Measurements from ENCODE around the gene TEX51. TPM values are rescaled to one million over a fixed set of nuclear protein-coding genes. Genes with fewer than 3 reads are reported as not detected.

Gene TEX51
- polyA plus RNA-seq, 1 donor from 2014 or later, result not detected

GRCh38 chr2:126913329-126913728 is 14.6 kb downstream of the TEX51 start:
- no peak overlapping the region for H3K4me3 ChIP-seq (ENCODE audit: low read length)
- no peak overlapping the region for H3K9ac ChIP-seq (ENCODE audit: low read length)
- H3K27me3 ChIP-seq (ENCODE audit: insufficient read depth, low read depth, low read length), result no peaks in the 10 kb centered on the region
- H3K9me2 ChIP-seq (ENCODE audit: insufficient read depth, low read length), result no peaks in the 10 kb centered on the region
- H3K4me2 ChIP-seq (ENCODE audit: low read length), result no peak overlapping the region
- no peaks in the 10 kb centered on the region for H3K36me3 ChIP-seq (ENCODE audit: insufficient read depth, low read length)
- H3K79me2 ChIP-seq (replicated peaks; ENCODE audit: insufficient read depth, low read length), result no peaks in the 10 kb centered on the region
- H3K27ac ChIP-seq (ENCODE audit: low read length), result no peak overlapping the region
- no peak overlapping the region for H2AFZ ChIP-seq (ENCODE audit: low read depth, low read length)
- no peak for TF ChIP-seq POLR2AphosphoS5 (IDR thresholded peaks at IDR 0.05)
- TF ChIP-seq EP300 (conservative IDR thresholded peaks at IDR 0.05; ENCODE audit: poor library complexity, severe bottlenecking), result no peak
- no peak for TF ChIP-seq EZH2 (IDR thresholded peaks at IDR 0.05; ENCODE audit: borderline replicate concordance, insufficient read depth, low read length, poor library complexity, severe bottlenecking)
- TF ChIP-seq SMC3 (conservative IDR thresholded peaks at IDR 0.05; ENCODE audit: poor library complexity), result no peak
- TF ChIP-seq CTCF (IDR thresholded peaks at IDR 0.05; ENCODE audit: poor library complexity, severe bottlenecking), result no peak
- TF ChIP-seq MXI1 (conservative IDR thresholded peaks at IDR 0.05; ENCODE audit: poor library complexity, severe bottlenecking), result no peak
- no peak for TF ChIP-seq REST (IDR thresholded peaks at IDR 0.05; ENCODE audit: borderline replicate concordance)
- TF ChIP-seq TAF1 (IDR thresholded peaks at IDR 0.05; ENCODE audit: low read depth), result no peak
- TF ChIP-seq RAD21 (conservative IDR thresholded peaks at IDR 0.05), result no peak
- no peaks in the 10 kb centered on the region for H3K9me3 ChIP-seq (ENCODE audit: low read length)
- H3F3A ChIP-seq (ENCODE audit: insufficient read depth, low read length, poor library complexity, severe bottlenecking), result no peaks in the 10 kb centered on the region
- H4K20me1 ChIP-seq (ENCODE audit: insufficient read depth), result no peaks in the 10 kb centered on the region

GRCh38 chr2:126913881-126914615 is 15.4 kb downstream of the TEX51 start:
- Histone ChIP-seq H3K79me2 (replicated peaks; ENCODE audit: insufficient read depth, low read length) (no peaks in the 10 kb centered on the region), H3K9ac (ENCODE audit: low read length) (no peak overlapping the region), H3K27me3 (ENCODE audit: insufficient read depth, low read depth, low read length) (no peaks in the 10 kb centered on the region), H3F3A (ENCODE audit: insufficient read depth, low read length, poor library complexity, severe bottlenecking) (no peaks in the 10 kb centered on the region), H3K9me2 (ENCODE audit: insufficient read depth, low read length) (no peaks in the 10 kb centered on the region), H4K20me1 (ENCODE audit: insufficient read depth) (no peaks in the 10 kb centered on the region), H3K9me3 (ENCODE audit: low read length) (no peaks in the 10 kb centered on the region), H3K4me3 (ENCODE audit: low read length) (no peak overlapping the region), H2AFZ (ENCODE audit: low read depth, low read length) (no peak overlapping the region), H3K4me2 (ENCODE audit: low read length) (no peak overlapping the region), H3K27ac (ENCODE audit: low read length) (no peak overlapping the region), H3K36me3 (ENCODE audit: insufficient read depth, low read length) (no peaks in the 10 kb centered on the region)
- TF ChIP-seq SMC3 (conservative IDR thresholded peaks at IDR 0.05; ENCODE audit: poor library complexity), result no peak
- no peak for TF ChIP-seq RAD21 (conservative IDR thresholded peaks at IDR 0.05)
- no peak for TF ChIP-seq REST (IDR thresholded peaks at IDR 0.05; ENCODE audit: borderline replicate concordance)
- TF ChIP-seq CTCF (IDR thresholded peaks at IDR 0.05; ENCODE audit: poor library complexity, severe bottlenecking), result no peak
- no peak for TF ChIP-seq TAF1 (IDR thresholded peaks at IDR 0.05; ENCODE audit: low read depth)
- no peak for TF ChIP-seq POLR2AphosphoS5 (IDR thresholded peaks at IDR 0.05)
- no peak for TF ChIP-seq MXI1 (conservative IDR thresholded peaks at IDR 0.05; ENCODE audit: poor library complexity, severe bottlenecking)
- no peak for TF ChIP-seq EZH2 (IDR thresholded peaks at IDR 0.05; ENCODE audit: borderline replicate concordance, insufficient read depth, low read length, poor library complexity, severe bottlenecking)
- TF ChIP-seq EP300 (conservative IDR thresholded peaks at IDR 0.05; ENCODE audit: poor library complexity, severe bottlenecking), result no peak
